ENCODE results near the gene KLK2.
"Not testable (repeated sequence)": the region's sequence is repeated elsewhere in the genome, so short reads cannot be mapped to it uniquely, and the experiment has no call there.

Gene KLK2

GRCh38 chr19:50893047-50893736 lies 20.0 kb downstream of the KLK2 start:
- no peak for DNase-seq

GRCh38 chr19:50894478-50895356 lies 21.5 kb downstream of the KLK2 start:
- DNase-seq, result no peak

- DNase-seq, result not testable (repeated sequence)
These were observed 22.9 kb downstream of the KLK2 start for GRCh38 chr19:50896089-50896590.

- DNase-seq, result no peak
These were observed 23.5 kb downstream of the KLK2 start for GRCh38 chr19:50896591-50897190.

- DNase-seq, result no peak
These were observed 24.0 kb downstream of the KLK2 start for GRCh38 chr19:50897191-50897607.

GRCh38 chr19:50897612-50898011 lies 24.4 kb downstream of the KLK2 start:
- no peak for DNase-seq

- DNase-seq, result no peak
These were observed 24.8 kb downstream of the KLK2 start for GRCh38 chr19:50898018-50898417.

GRCh38 chr19:50899569-50899968 lies 26.3 kb downstream of the KLK2 start:
- no peak for DNase-seq

- DNase-seq, result no peak
These were observed 29.4 kb downstream of the KLK2 start for GRCh38 chr19:50902640-50903039.

- DNase-seq, result peak in 3 of 56 donors; percentile 1 to 4 (median 2)
These were observed 33.0 kb downstream of the KLK2 start for GRCh38 chr19:50906217-50906616.

GRCh38 chr19:50908336-50908735 lies 35.1 kb downstream of the KLK2 start:
- no peak for DNase-seq

- peak in 12 of 56 donors; percentile 3 to 50 (median 12) for DNase-seq
These were observed 36.2 kb downstream of the KLK2 start for GRCh38 chr19:50909240-50910070.

GRCh38 chr19:50910722-50911121 lies 37.5 kb downstream of the KLK2 start:
- no peak for DNase-seq

- no peak for DNase-seq
These were observed 38.2 kb downstream of the KLK2 start, which contains the start of gene KLK4 for GRCh38 chr19:50911206-50912101. TSS of gene KLK4 (minus strand) at chr19:50911395. CDS start at chr19:50910738, 657 bp downstream.

GRCh38 chr19:50912102-50912599 lies 38.9 kb downstream of the KLK2 start:
- DNase-seq, result no peak

GRCh38 chr19:50912727-50913716 lies 39.8 kb downstream of the KLK2 start:
- DNase-seq, result no peak

GRCh38 chr19:50916069-50916468 lies 42.8 kb downstream of the KLK2 start:
- DNase-seq, result no peak

Data from amygdala (tissue), 56 donors.